Ishikawa (cell line): ENCODE data around the gene BCL7B.

Experiments used
- CEBPB ChIP-seq: IDR thresholded peaks from 2 replicates; pipeline ENCODE4 v1.6.1; 2012
- CREB1 ChIP-seq: IDR thresholded peaks from 2 replicates; pipeline ENCODE4 v1.6.1; 2012; ENCODE audit warnings: low read depth
- EGR1 ChIP-seq: IDR thresholded peaks from 2 replicates; pipeline ENCODE4 v1.6.1; 2012
- EP300 ChIP-seq: IDR thresholded peaks from 2 replicates; pipeline ENCODE4 v1.6.1; 2012; ENCODE audit warnings: borderline replicate concordance
- MAX ChIP-seq: IDR thresholded peaks from 2 replicates; pipeline ENCODE4 v1.6.1; 2012
- NFIC ChIP-seq: IDR thresholded peaks from 2 replicates; pipeline ENCODE4 v1.6.1; 2012
- REST ChIP-seq: IDR thresholded peaks from 2 replicates; pipeline ENCODE4 v1.6.1; 2012; ENCODE audit warnings: low read depth, mild to moderate bottlenecking
- TAF1 ChIP-seq: IDR thresholded peaks from 2 replicates; pipeline ENCODE4 v1.6.1; 2012; ENCODE audit warnings: low read depth, mild to moderate bottlenecking
- TEAD4 ChIP-seq: IDR thresholded peaks from 2 replicates; pipeline ENCODE4 v1.6.1; 2012
- YY1 ChIP-seq: IDR thresholded peaks from 2 replicates; pipeline ENCODE4 v1.6.1; 2012; ENCODE audit warnings: low read depth
- ZBTB7A ChIP-seq: IDR thresholded peaks from 2 replicates; pipeline ENCODE4 v1.6.1; 2012; ENCODE audit warnings: low read depth

- no peak for TF ChIP-seq MAX
- TF ChIP-seq CREB1, result no peak
- no peak for TF ChIP-seq NFIC
- no peak for TF ChIP-seq EP300
- no peak for TF ChIP-seq CEBPB
- no peak for TF ChIP-seq TEAD4
- no peak for TF ChIP-seq EGR1
- TF ChIP-seq YY1, result no peak
- TF ChIP-seq ZBTB7A, result no peak
- TF ChIP-seq REST, result no peak
- TF ChIP-seq TAF1, result no peak
Measured at GRCh38 chr7:73517241-73517995, 40.1 kb downstream of the BCL7B start.
